ENCODE data around the gene SMIM29. TPM values are rescaled to one million over a fixed set of nuclear protein-coding genes. Genes with fewer than 3 reads are reported as not detected.
A peak's percentile ranks its signal among the peaks of the same experiment; 100 is the strongest.

Gene SMIM29
- total RNA-seq, 1 donor from 2014 or later, result 5.3 TPM

DNA sequence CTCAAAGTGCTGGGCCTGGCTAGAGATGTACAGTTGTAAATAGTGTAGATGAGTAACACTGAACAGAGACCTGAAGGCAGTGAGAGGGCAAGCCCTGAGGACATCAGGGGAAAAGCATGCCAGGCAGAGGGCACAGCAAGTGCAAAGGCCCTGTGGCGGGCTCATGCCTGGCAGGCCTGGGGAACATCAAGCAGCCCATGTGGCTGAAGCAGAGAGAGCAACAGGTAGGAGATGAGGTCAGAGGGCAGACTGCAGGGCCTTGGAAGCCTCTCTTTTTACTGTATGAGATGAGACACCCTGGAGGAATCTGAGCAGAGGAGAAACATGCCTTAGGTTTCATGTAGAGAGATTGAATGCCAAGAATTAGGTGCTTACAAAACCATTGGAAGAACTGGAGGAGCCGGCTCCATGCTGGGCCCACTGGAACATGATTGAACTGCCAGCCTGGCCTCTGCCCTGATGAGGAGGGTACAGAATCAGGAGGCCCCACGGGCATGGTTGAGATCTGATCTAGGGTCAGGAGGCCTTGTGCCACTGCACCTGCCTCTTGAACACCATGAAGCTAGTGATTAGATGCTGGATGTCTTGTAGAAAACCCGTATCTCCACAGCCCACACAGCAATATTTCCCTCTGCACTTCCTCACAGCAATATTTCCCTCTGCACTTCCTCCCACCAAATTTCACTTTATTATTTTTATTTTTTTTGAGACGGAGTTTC, 18.0 kb downstream of the SMIM29 start:
- Mint-ChIP-seq H3K27ac (peak overlapping the region; percentile 58), H3K4me3 (ENCODE audit: low read depth) (no peak overlapping the region), H3K36me3 (ENCODE audit: insufficient read depth) (no peaks in the 10 kb centered on the region), H3K27me3 (no peaks in the 10 kb centered on the region), H3K4me1 (ENCODE audit: low read depth) (peaks cover 36% of the 10 kb centered on the region), H3K9me3 (ENCODE audit: low read depth) (no peaks in the 10 kb centered on the region)
- TF ChIP-seq, protein P1, sequence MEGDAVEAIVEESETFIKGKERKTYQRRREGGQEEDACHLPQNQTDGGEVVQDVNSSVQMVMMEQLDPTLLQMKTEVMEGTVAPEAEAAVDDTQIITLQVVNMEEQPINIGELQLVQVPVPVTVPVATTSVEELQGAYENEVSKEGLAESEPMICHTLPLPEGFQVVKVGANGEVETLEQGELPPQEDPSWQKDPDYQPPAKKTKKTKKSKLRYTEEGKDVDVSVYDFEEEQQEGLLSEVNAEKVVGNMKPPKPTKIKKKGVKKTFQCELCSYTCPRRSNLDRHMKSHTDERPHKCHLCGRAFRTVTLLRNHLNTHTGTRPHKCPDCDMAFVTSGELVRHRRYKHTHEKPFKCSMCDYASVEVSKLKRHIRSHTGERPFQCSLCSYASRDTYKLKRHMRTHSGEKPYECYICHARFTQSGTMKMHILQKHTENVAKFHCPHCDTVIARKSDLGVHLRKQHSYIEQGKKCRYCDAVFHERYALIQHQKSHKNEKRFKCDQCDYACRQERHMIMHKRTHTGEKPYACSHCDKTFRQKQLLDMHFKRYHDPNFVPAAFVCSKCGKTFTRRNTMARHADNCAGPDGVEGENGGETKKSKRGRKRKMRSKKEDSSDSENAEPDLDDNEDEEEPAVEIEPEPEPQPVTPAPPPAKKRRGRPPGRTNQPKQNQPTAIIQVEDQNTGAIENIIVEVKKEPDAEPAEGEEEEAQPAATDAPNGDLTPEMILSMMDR (IDR thresholded peaks at IDR 0.05; ENCODE audit: unreplicated experiment), result no peak
- no peak for DNase-seq (ENCODE audit: low spot score, unreplicated experiment)

DNA sequence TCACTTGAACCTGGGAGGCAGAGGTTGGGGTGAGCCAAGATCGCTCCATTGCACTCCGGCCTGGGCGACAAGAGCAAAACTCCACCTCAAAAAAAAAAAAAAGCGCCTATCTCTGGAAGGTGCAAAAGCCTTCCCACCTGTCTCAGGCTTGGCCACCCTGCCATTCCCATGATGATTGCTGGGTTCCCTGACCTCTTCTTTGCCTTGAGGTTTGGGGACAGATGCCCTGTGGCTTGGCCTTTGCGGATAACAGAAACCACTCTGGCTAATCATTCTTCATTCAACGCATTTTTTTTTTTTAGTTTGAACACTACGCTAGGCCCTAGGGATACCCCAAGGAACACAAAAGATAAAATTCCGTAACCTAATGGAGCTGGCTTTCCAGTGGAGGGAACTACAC, 18.9 kb downstream of the SMIM29 start:
- no peaks in the 10 kb centered on the region for H3K9me3 Mint-ChIP-seq (ENCODE audit: low read depth)
- peaks cover 36% of the 10 kb centered on the region for H3K4me1 Mint-ChIP-seq (ENCODE audit: low read depth)
- H3K27me3 Mint-ChIP-seq, result no peaks in the 10 kb centered on the region
- no peak overlapping the region for H3K4me3 Mint-ChIP-seq (ENCODE audit: low read depth)
- H3K27ac Mint-ChIP-seq, result peak overlapping the region; percentile 58
- no peak for DNase-seq (ENCODE audit: low spot score, unreplicated experiment)
- TF ChIP-seq, protein P1 (IDR thresholded peaks at IDR 0.05; ENCODE audit: unreplicated experiment), result no peak
- H3K36me3 Mint-ChIP-seq (ENCODE audit: insufficient read depth), result no peaks in the 10 kb centered on the region

DNA sequence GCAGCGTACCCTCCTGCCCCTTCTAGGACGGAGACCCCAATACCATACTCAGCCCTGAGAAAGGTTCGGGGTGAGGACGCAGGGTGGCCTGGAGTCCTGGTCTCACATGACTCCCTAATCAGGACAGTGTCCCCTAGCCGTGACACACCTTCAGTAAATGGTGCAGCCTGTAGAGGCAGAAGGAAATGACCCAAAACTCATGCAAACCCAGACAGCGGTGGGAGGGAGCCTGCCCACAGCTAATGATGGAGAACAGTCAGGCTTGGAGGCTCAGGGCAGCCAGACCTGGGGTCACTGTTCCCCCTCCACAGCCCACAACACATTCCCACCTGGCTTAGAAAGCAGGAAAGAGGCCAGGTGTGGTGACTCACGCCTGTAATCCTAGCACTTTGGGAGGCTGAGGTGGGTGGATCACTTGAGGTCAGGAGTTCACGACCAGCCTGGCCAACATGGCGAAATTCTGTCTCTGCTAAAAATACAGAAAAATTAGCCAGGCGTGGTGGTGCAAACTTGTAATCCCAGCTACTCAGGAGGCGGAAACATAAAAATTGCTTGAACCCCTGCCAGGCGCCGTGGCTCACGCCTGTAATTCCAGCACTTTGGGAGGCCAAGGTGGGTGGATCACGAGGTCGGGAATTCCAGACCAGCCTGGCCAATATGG, 20.9 kb downstream of the SMIM29 start:
- no peaks in the 10 kb centered on the region for H3K36me3 Mint-ChIP-seq (ENCODE audit: insufficient read depth)
- no peak overlapping the region for H3K27ac Mint-ChIP-seq
- DNase-seq (ENCODE audit: low spot score, unreplicated experiment), result no peak
- TF ChIP-seq, protein P1 (IDR thresholded peaks at IDR 0.05; ENCODE audit: unreplicated experiment), result no peak
- H3K4me3 Mint-ChIP-seq (ENCODE audit: low read depth), result no peak overlapping the region
- H3K9me3 Mint-ChIP-seq (ENCODE audit: low read depth), result no peaks in the 10 kb centered on the region
- no peaks in the 10 kb centered on the region for H3K27me3 Mint-ChIP-seq
- peaks cover 27% of the 10 kb centered on the region for H3K4me1 Mint-ChIP-seq (ENCODE audit: low read depth)

DNA sequence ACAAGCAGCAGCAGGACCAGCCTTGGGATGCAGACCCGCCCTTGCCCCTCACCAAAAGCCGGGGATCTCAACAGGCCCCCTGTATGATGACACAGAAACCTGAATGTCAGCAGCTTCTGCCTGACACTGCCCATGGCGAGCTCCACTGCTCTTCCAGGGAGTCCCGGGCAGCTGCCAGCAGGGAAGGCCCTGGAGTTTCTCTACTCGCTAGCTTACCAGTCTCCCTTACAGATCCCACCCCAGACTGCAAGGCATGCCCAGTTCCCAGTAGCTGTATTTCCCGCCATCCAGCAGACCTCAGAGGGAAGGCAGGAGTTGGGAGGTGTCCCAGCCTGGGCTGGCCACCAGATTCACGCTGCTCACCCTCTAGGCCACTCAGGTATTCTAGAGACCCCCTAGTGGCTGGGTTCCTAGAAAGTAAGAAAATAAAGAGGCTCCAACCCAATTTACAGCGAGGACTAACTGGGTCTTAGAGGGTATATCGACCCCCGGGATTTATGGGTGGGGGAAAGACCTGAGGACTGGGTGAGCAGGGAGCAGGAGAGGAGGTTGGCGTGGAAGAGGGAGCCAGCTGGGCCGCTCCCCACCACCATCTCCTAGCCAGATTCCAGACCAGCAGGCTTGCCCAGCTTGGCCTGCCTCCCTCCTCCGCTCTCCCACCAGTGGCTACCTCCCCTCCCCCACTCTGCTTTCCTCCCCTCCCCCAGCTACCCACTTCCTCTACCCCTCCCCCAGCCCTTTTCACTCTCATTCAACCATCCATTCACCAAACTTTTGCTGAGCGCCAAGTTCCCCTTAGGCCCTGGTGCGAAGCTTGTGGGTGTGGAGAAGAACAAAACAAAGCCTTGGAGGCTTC, 21.8 kb downstream of the SMIM29 start:
- H3K4me3 Mint-ChIP-seq (ENCODE audit: low read depth), result no peak overlapping the region
- peak overlapping the region; percentile 77 for H3K27ac Mint-ChIP-seq
- peaks cover 25% of the 10 kb centered on the region for H3K4me1 Mint-ChIP-seq (ENCODE audit: low read depth)
- no peak for DNase-seq (ENCODE audit: low spot score, unreplicated experiment)
- TF ChIP-seq, protein P1 (IDR thresholded peaks at IDR 0.05; ENCODE audit: unreplicated experiment), result peak; percentile 38
- no peaks in the 10 kb centered on the region for H3K9me3 Mint-ChIP-seq (ENCODE audit: low read depth)
- no peaks in the 10 kb centered on the region for H3K27me3 Mint-ChIP-seq
- H3K36me3 Mint-ChIP-seq (ENCODE audit: insufficient read depth), result no peaks in the 10 kb centered on the region

DNA sequence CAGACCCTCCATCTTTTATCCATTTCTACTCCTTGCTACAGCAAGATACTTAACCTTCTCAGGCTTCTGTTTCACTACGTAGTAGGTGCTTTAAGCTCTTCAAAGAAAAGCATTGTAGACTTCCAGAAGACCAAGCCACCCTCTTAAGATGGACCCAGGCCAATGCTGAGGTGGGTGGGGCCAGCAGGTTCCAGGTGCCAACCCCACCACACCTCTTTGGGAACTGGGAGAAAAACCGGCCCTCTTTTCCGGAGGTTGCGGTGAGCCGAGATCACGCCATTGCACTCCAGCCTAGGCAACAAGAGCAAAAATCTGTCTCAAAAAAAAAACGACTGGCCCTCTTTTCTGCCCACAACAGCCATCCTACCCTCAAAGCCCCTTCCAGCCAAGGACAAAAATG, 22.7 kb downstream of the SMIM29 start:
- no peaks in the 10 kb centered on the region for H3K9me3 Mint-ChIP-seq (ENCODE audit: low read depth)
- no peaks in the 10 kb centered on the region for H3K36me3 Mint-ChIP-seq (ENCODE audit: insufficient read depth)
- no peaks in the 10 kb centered on the region for H3K27me3 Mint-ChIP-seq
- DNase-seq (ENCODE audit: low spot score, unreplicated experiment), result no peak
- peaks cover 25% of the 10 kb centered on the region for H3K4me1 Mint-ChIP-seq (ENCODE audit: low read depth)
- TF ChIP-seq, protein P1 (IDR thresholded peaks at IDR 0.05; ENCODE audit: unreplicated experiment), result no peak
- H3K27ac Mint-ChIP-seq, result no peak overlapping the region
- H3K4me3 Mint-ChIP-seq (ENCODE audit: low read depth), result no peak overlapping the region

Data from progenitor cell of endocrine pancreas (in vitro differentiated cells).